ENCODE measurements around the gene PITX3. TPM values are rescaled to one million over a fixed set of nuclear protein-coding genes. Genes with fewer than 3 reads are reported as not detected.

The PITX3 gene
- total and polyA plus RNA-seq, 10 of the 15 experiments (the other 5 are each of a cell fraction or from before 2014, with no cell fraction given), result not detected

DNA sequence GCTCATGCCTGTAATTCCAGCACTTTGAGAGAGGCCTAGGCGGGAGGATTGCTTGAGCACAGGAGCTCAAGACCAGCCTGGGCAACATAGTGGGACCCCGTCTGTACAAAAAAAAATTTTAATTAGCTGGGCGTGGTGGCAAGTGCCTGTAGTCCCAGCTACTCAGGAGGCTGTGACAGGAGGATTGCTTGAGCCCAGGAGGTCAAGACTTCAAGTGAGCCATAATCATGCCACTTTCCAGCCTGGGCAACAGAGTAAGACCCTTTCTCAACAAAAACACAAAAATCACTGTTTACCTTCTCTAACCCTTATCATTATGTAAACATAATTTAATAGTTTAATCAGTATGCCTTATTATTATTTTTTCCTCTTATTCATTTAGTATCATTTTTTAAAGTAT lies 48.5 kb upstream of the PITX3 start:
- SMC1A ChIA-PET (ENCODE audit: uncharacterized antibody, unreplicated experiment), result interaction anchor here (1.5 kb wide), 1 partner anchor 46 kb away, joined by 4 read pairs; no protein-coding TSS in a partner anchor
- H3K4me1 ChIP-seq (ENCODE audit: control insufficient read depth, insufficient read depth, low read length), result no peaks in the 10 kb centered on the region; the same call in 1 of the 2 replicates
- H3K36me3 ChIP-seq (ENCODE audit: control insufficient read depth in 2 of 2, insufficient read depth in 2 of 2, low read length in 1 of 2), result no peaks in the 10 kb centered on the region; a peak in 1 of 4 replicates
- in situ Hi-C loops (cut with MboI) (no loop called here), intact Hi-C loops (cut with micrococcal nuclease; ENCODE audit: unreplicated experiment) (no loop called here)
- no peak overlapping the region for H3K4me3 ChIP-seq
- WGBS (ENCODE audit: insufficient coverage, insufficient replicate concordance, low lambda C conversion rate, missing lambda C conversion rate), result 100% methylated on average over 3 of the region's 3 CpGs
- no peak overlapping the region for H2AFZ ChIP-seq (ENCODE audit: control insufficient read depth, low read depth, low read length)
- peaks cover 21% of the 10 kb centered on the region for H3K79me2 ChIP-seq (ENCODE audit: control insufficient read depth, insufficient read depth, low read length)
- H3K9me3 ChIP-seq (replicated peaks; ENCODE audit: control insufficient read depth, insufficient read depth, low read length), result no peaks in the 10 kb centered on the region
- RAD21 ChIA-PET (ENCODE audit: unreplicated experiment), result interaction anchor here (1.2 kb wide), 1 partner anchor 294 kb away, joined by 3 read pairs; no protein-coding TSS in a partner anchor
- POLR2A ChIA-PET, result interaction anchor here (0.6 to 1.3 kb wide), 3 partner anchors 19 to 1063 kb away, joined by 4 to 5 read pairs (median 4); no protein-coding TSS in a partner anchor
- no peaks in the 10 kb centered on the region for H4K20me1 ChIP-seq (ENCODE audit: control insufficient read depth, insufficient read depth)
- ATAC-seq (no peak), DNase-seq (ENCODE audit: low read depth, low spot score) (no peak), FAIRE-seq (no peak)
- CTCF ChIA-PET, result interaction anchor here (2.2 kb wide), 1 partner anchor 61 kb away, joined by 8 read pairs; no protein-coding TSS in a partner anchor
- no peaks in the 10 kb centered on the region for H3K27me3 ChIP-seq (replicated peaks in 1 of 2; ENCODE audit: control insufficient read depth in 2 of 2, insufficient read depth in 2 of 2, low read length in 1 of 2)
- H3K27ac ChIP-seq (ENCODE audit: control insufficient read depth, insufficient read depth), result no peak overlapping the region
- no TSS peak for BruUV-seq (replicated peaks)
- no peak overlapping the region for H3K9ac ChIP-seq (ENCODE audit: control insufficient read depth, insufficient read depth, low read length)
- H3K4me2 ChIP-seq (ENCODE audit: control insufficient read depth, insufficient read depth), result no peak overlapping the region
- no peak for TF ChIP-seq NR2C2 (IDR thresholded peaks at IDR 0.05; ENCODE audit: borderline replicate concordance, control insufficient read depth, insufficient read length, low read depth)
- TF ChIP-seq CEBPB (IDR thresholded peaks at IDR 0.05; ENCODE audit: borderline replicate concordance in 1 of 2, low read depth in 2 of 2, low read length in 2 of 2), result no peak
- TF ChIP-seq KAT2A (conservative IDR thresholded peaks at IDR 0.05; ENCODE audit: control insufficient read depth, low read depth, low read length), result no peak
- no peak for TF ChIP-seq MEF2B (IDR thresholded peaks at IDR 0.05; ENCODE audit: partially characterized antibody, poor library complexity, severe bottlenecking)
- TF ChIP-seq HDAC6 (IDR thresholded peaks at IDR 0.05; ENCODE audit: unreplicated experiment), result no peak
- TF ChIP-seq, protein P1, sequence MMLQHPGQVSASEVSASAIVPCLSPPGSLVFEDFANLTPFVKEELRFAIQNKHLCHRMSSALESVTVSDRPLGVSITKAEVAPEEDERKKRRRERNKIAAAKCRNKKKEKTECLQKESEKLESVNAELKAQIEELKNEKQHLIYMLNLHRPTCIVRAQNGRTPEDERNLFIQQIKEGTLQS (IDR thresholded peaks at IDR 0.05; ENCODE audit: borderline replicate concordance, extremely low read depth, low read depth, low read length), result no peak
- TF ChIP-seq, protein P2, sequence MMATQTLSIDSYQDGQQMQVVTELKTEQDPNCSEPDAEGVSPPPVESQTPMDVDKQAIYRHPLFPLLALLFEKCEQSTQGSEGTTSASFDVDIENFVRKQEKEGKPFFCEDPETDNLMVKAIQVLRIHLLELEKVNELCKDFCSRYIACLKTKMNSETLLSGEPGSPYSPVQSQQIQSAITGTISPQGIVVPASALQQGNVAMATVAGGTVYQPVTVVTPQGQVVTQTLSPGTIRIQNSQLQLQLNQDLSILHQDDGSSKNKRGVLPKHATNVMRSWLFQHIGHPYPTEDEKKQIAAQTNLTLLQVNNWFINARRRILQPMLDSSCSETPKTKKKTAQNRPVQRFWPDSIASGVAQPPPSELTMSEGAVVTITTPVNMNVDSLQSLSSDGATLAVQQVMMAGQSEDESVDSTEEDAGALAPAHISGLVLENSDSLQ (IDR thresholded peaks at IDR 0.05), result no peak
- no peak for TF ChIP-seq HDAC2 (IDR thresholded peaks at IDR 0.05)

All from GM12878 (cell line).